Spleen (tissue), 7 donors: Measurements from ENCODE around the gene CXCL16.

Experiments
- CTCF ChIP-seq, 11 experiments: fragments of 200-600 bp in 7 of 11; fragments of 450-650 bp in 4 of 11; sonication (generic) in 4 of 11; IDR thresholded peaks in 8 of 11; conservative IDR thresholded peaks in 3 of 11; 1 replicate in 7 of 11; 2 replicates in 4 of 11; pipeline versions ENCODE4 v1.4.0 to v1.8.0; 2016 to 2021; ENCODE audit warnings: antibody characterized with exemption in 11 of 11, inconsistent platforms in 4 of 11, mild to moderate bottlenecking in 1 of 11
- POLR2A ChIP-seq, 3 donors: fragments of 450-650 bp; IDR thresholded peaks; one replicate each; pipeline ENCODE4 v1.5.1; 2017; ENCODE audit warnings: antibody characterized with exemption in 3 of 3, mild to moderate bottlenecking in 1 of 3
- POLR2AphosphoS5 ChIP-seq, 3 donors: sonication (generic); formaldehyde crosslinking; IDR thresholded peaks; one replicate each; pipeline ENCODE4 v1.5.1; 2017; ENCODE audit warnings: antibody characterized with exemption in 3 of 3
- donor health status: DM: no; HTN: no; CAD: no; lungs with moderate emphysema.
- donor health status: DM: no; HTN: no; CAD: no.
- donor health status: DM: no; HTN: no; CAD: no.

GRCh38 chr17:4786516-4786915 lies 46.8 kb upstream of the CXCL16 start:
- TF ChIP-seq CTCF (IDR thresholded peaks at IDR 0.05 in 8 of 11, conservative IDR thresholded peaks at IDR 0.05 in 3 of 11) (no peak), POLR2AphosphoS5 (IDR thresholded peaks at IDR 0.05) (no peak), POLR2A (IDR thresholded peaks at IDR 0.05) (no peak)
